NCI-H187 treated with DMSO at 0.1 percent for 48 hours (cell line): Measurements from ENCODE around the gene SLC25A38.
A peak's percentile ranks its signal among the peaks of the same experiment; 100 is the strongest.
"Not testable (repeated sequence)": the region's sequence is repeated elsewhere in the genome, so short reads cannot be mapped to it uniquely, and the experiment has no call there.

Source experiments
- DNase-seq: peaks from one replicate; lab custom pipeline; 2025; lab: John Stamatoyannopoulos, UW

SLC25A38 gene, protein sequence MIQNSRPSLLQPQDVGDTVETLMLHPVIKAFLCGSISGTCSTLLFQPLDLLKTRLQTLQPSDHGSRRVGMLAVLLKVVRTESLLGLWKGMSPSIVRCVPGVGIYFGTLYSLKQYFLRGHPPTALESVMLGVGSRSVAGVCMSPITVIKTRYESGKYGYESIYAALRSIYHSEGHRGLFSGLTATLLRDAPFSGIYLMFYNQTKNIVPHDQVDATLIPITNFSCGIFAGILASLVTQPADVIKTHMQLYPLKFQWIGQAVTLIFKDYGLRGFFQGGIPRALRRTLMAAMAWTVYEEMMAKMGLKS

DNA sequence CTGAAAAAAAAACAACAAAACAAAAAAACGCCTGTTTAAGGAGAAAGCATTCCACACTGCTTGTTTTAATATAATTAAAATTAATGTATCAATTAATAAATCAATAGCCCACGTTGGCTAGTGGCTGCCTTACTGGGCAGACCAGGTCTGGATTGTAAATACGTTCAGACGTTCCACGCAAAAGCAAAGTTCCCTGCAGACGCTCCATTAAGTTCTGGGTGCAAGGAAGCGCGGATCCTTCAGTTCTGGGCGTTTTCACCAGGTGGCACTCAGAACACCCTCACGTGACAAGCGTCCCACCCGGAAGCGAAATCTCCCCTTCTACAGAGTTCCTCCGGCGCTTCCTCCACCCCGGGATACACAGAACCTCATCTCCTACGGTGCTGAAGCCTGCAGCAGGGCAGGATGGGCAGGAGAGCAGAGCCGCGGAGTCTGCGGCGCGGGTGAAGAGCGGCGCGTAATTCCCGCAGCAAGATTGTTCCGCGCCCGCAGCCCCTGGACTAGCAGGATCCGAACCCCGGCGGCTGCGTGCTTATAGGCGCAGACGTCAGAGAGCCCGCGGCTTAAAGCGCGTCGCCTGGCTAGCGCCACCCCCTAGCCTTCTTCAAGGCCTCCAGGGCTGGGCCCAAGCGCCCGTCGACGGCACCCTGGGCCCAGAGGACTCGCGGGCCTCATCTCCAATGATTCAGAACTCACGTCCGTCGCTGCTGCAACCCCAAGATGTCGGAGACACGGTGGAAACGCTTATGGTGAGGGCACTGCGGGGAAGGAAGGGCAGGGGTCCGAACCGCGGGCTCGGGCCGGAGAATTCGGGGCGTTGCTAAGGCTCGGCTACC is at the start of gene SLC25A38:
Gene SLC25A38 (plus strand): TSS at position 326 of the 836 bp plus-strand sequence. CDS start 355 bp downstream, at position 681.
- no peak for DNase-seq

DNA sequence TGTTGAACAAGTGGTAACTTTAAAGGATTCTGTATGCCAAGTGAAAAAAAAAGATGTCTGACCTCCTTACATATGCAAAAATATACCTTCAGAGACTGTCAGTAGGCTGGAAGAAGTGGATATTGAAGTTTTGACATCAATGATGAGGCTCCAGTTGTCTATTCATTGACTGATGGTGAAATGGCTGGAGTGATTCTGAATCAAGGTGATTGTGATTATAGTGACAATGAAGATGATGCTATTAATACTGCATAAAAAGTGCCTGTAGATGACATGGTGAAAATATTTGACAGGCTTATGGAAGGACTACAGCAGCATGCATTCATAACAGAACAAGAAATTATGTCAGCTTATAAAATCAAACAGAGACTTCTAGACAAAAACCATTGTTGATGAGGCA is 49.6 kb upstream of the SLC25A38 start:
- no peak for DNase-seq

DNA sequence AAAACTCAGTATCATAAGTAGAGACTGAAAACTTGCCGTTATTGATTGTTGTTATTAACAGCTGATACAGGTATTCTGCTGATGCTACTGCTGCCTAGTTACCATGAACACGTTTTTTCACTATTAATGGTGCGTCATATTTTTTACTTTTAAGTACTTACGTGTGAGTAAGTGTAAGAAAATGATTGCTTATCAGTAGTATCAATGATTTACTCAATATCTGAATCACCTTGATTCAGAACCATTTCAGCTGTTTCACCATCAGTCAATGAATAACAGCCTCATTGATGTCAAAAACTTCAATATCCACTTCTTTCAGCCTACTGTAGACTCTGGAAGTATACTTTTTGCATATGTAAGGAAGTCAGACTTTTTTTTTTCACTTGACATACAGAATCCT is 49.0 kb upstream of the SLC25A38 start:
- no peak for DNase-seq

DNA sequence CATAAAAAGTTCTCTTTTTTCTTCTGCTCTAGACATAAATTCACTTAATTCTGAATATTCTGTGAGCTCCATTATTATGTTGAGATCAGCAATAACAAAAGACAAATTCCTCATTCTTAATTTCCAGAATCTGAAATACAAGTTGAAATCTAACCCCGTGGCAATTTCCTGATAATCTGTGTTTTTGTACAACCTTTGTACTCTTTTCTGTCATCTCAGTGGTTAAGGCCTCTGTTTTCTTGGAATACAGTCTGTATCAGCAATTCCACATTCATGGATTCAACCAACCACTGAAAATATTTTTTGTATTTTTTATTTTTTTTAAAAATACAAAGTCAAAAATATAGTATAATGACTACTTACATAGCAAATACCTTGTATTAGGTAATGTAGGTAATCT is 45.0 kb upstream of the SLC25A38 start:
- no peak for DNase-seq

DNA sequence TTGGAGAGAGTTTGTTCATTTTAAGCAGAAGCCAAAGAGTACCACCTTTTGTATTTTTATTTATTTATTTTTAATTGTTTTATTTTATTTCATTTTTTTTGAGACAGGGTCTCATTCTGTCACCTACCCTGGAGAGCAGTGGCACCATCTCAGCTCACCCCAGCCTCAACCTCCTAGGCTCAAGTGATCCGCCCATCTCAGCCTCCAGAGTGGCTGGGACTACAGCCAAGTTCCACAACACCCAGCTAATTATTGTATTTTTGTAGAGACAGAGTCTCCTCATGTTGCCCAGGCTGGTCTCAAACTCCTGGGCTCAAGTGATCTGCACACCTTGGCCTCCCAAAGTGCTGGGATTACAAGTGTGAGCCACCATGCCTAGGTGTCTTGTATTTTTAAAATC is 44.1 kb upstream of the SLC25A38 start:
- DNase-seq: no peak

DNA sequence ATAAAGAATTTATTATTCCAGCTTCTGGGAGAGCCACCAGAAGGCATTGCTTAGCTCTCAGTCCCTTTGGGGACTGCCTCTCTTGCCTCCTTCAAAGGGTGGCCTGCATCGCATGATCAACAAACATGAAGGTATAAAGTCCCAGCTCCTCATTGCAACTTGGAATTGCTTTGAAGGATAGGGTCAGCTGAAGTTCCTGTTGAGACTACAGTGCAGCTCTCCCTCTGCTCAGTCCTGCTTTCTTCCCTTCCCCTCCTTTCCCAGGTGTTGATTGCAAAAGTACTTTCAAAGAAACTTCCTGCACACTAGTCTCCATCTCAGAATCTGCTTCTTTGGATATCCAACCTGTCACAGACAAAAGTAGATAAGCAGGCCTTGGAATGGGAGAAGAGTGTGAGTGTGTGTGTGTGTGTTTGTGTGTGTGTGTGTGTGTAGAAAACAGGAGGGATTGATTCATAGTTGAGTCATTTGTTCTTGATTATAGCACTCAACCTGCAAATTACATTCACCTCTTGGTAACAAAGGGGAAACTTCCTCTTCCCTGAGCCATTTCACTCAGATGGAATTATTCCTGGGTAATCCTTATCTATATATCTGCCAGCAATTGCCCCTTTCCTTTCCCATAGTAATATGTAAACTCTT is 40.0 kb upstream of the SLC25A38 start:
- DNase-seq: no peak

DNA sequence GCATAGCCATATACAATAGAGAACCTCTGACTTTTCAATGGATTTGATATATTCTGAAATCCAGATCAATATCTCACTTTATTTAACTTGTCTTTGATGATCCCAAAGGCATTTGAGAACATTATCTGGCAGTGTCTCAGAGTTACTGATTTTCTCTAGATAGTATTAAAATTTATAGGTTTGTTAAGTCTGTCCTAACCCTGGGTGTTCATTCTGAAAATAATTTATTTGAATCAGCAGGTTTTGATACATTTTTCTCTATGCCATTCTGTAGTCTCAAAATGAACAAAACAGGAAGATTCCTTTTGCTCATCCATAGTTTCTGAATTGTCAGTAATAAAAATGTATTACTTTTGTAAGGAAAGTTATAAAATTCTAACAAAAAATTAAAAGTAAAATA is 39.4 kb upstream of the SLC25A38 start:
- no peak for DNase-seq

DNA sequence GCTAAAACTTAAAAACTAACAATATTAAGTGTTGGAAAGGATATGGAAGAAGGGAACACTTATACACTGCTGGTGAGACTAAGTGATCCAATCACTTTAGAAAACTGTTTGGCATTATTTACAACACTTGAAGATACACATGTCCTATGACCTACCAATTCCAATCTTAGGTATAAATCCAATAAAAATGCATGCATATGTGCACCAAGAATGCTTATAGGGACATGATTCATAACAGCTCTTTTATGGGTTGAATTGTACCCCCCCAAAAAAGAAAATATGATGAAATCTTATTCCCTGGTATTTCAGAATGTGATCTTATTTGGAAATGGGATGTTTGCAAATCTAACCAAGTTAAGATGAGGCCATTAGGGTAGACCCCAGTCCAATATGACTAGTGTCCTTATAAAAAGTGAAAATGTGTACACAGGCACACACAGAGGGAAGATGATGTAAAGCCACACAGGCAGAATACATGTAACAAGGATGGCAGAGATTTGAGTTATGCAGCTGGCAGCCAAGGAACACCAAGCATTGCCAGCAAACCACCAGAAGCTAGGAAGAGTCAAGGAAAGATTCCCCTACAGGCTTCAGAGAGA is 38.3 kb upstream of the SLC25A38 start:
- no peak for DNase-seq

DNA sequence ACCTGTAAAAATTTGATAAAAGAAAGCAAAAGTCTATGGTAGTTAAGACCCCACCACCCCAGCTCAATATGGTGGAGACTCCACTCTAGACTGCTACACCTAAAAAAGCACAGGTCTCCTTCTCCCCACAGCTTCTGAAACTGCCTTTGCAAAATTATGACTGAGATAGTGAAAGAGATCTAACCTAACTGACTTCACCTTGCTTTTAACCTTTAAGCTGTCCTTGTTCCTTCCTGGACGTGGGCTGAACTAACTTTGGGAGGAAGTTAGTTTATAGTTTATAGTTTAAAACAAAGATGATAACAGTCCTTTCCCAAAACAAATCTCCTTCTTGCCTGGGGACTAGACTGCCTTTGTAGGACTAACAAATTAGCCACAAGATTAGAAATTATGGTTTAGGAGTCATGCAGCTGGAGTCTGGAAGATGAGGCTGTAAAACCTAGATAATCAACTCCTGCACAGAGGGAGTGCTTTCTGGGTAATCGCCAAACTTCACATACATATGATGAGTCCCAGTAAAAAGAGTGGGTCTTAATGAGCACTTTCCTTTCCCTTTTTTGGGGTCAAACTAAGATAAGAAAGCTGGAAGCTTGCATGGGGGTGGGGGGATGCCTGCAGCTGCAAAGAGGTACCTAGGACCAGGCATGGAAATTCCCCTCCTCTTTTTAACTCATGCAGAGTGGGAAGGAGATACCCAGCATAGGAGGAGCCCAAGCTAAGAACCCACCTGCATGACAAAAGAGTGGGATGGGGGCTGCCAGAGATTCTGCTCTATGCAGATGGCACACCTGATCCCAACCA is 36.2 kb upstream of the SLC25A38 start:
- no peak for DNase-seq

DNA sequence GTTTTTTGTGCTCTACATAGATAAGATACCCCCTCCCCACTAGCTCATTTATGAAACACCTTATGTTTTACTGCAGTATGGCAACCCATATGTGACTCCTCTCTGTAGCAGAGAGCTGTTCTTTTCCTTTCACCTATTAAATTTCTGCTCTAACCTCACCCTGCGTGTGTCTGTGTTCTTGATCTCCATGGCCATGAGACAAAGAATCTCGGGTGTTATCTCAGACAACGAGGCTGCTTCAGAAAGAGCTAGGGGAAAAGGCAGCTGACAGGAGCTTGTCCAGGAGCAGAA is 35.6 kb upstream of the SLC25A38 start:
- no peak for DNase-seq

DNA sequence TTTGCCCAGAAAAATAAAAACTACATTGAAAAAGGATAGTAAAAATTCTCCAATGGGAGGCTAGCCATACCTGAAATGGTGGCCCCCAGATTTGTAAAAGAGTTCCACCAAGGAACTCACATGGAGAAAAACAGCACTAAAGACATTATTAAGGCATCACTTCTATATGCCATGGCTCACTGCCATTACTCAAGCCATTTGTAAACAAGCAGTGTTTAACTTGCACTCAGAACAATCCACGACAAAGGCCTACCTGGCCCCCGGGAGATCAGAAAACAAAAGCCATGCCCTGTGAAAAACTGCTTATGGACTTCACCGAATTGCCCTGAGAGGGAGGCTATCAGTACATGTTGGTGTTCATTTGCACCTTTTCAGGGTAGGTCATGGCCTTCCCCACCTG is 34.1 kb upstream of the SLC25A38 start:
- peak; percentile 0 for DNase-seq

DNA sequence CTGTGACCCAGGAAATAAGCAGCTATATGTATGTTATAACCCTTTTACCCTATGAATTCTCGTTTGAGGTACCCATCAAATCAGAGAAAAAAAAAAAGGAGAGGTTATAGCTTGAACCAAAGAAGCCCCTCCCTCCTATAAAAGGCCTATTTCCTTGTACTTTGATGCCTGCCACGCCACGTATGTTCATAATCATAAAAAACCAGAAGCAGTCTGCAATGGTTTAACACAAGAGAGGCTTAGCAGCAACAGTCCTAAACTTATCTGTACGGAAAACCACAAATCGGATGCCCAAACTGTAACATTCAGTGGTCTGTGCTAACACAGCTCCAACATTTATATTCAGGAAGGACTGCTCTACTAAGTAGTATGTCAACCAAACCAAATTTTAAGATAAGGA is 32.5 kb upstream of the SLC25A38 start:
- DNase-seq: no peak

DNA sequence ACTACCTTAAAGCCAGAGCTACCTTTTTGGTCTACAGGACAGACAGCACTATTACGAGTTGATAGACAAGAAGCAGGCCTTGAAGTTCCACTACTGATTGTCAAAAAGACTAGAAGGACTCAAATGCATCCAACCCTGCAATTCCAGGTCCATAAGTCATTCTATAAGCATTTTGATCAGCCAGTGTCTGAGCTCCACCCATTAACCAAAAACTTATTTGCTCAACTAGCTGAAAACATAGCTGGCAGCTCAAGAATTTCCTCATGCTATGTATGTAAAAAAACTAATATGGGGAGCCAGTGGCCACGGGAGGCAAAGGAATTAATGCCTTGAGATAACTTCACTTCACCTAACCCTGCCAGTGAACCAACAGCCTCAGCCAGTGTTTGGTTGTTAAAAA is 32.0 kb upstream of the SLC25A38 start:
- DNase-seq: not testable (repeated sequence)

DNA sequence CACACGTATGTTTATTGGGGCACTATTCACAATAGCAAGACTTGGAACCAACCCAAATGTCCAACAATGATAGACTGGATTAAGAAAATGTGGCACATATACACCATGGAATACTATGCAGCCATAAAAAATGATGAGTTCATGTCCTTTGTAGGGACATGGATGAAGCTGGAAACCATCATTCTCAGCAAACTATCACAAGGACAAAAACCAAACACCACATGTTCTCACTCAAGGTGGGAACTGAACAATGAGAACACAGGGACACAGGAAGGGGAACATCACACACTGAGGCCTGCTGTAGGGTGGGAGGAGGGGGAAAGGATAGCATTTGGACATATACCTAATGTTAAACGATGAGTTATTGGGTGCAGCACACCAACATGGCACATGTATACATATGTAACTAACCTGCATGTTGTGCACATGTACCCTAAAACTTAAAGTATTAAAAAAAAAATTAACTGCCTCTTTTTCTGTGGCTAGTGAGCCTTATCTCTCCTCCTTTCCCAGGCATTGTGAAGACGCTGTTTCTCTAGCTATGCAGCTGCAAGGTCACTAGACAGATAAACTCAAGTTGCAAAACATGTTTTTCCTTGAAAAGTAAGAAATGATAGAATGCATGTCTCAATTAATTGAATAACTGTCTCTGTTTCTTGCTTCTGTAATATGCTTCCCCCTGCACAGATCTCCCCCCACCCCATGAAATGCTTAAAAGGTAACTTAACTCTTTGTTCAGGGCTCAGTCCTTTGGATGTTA is 29.8 kb upstream of the SLC25A38 start:
- not testable (repeated sequence) for DNase-seq

DNA sequence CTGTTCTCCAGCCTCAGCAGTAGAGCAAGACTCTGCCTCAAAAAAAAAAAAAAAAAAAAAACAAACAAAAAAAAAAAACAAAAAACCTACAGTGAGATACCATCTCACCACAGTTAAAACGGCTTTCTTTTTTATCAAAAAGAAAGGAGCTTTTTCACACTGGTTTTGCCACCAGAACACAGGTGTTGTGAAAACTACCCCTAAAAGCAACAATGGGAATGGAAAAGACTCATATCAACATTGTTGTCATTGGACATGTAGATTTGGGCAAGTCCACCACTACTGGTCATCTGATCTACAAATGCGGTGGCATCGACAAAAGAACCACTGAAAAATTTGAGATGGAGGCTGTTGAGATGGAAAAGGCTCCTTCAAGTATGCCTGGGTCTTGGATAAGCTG is 24.8 kb upstream of the SLC25A38 start:
- no peak for DNase-seq

DNA sequence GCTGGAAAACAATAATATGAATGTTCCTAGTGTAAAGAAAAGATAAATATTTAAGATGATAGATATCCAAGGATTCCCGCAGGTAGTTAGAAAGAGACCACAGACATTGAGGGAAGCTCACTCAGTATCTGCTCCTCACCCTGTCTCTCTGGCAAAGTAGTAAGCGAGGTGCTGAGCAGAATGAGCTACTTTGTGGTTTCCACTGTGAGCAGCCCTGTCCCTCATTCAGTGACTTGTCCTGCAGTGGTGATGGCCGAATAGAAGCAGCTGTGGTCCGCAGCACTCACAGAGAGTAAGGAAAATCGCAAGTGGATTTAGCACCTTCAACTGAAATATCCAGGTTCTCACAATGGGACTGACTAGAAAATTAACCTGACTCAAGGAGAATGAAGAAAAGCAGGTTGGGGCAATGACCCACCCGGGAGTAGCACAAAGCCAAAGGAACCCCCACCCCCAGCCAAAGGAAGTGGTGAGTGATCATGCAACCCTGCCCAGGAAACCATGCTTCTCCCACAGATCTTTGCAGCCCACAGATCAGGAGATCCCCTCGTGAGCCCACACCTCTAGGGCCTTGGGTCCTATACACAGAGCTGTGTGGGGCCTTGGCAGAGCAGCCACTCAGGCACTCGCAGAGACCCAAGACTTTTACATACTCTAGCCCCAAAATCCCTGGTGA is 21.8 kb upstream of the SLC25A38 start:
- DNase-seq: no peak

DNA sequence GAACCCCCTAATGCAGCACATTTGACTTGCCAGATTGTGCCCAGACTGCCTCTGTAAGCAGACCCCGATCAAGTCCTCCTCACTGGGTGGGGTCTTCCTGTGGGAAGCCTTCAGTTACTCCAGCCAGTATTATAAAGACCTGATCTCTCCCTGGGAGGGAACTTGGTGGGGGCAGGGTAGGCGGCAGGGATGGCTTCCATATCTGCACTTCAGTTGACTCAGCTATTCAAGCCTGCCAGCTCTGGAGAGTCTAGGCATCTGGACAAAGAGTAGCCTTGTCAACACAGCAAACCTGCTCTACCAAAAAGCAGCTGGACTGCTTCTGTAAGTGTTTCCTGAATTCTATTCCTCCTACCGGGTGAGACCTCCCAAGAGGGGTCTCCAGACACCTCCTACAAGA is 21.0 kb upstream of the SLC25A38 start:
- DNase-seq: no peak

DNA sequence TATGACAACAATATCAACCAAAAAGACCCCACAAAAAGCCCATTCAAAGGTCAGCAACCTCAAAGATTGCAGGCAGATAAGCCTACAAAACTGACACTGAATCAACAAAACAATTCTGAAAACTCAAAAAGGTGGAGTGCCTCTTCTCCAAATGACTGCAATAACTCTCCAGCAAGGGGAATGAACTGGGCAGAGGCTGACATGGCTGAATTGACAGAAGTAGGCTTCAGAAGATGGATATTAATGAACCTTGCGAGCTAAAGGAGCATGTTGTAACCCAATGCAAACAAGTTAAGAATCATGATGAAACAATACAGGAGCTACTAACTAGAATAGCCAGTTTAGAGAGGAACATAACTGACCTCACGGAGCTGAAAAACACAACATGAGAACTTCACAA is 20.4 kb upstream of the SLC25A38 start:
- peak; percentile 40 for DNase-seq

DNA sequence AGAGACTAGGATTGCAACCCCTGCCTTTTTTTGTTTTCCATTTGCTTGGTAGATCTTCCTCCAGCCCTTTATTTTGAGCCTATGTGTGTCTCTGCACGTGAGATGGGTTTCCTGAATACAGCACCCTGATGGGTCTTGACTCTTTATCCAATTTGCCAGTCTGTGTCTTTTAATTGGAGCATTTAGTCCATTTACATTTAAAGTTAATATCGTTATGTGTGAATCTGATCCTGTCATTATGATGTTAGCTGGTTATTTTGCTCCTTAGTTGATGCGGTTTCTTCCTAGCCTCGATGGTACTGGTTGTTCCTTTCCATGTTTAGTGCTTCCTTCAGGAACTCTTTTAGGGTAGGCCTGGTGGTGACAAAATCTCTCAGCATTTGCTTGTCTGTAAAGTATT is 12.7 kb upstream of the SLC25A38 start:
- DNase-seq: not testable (repeated sequence)

DNA sequence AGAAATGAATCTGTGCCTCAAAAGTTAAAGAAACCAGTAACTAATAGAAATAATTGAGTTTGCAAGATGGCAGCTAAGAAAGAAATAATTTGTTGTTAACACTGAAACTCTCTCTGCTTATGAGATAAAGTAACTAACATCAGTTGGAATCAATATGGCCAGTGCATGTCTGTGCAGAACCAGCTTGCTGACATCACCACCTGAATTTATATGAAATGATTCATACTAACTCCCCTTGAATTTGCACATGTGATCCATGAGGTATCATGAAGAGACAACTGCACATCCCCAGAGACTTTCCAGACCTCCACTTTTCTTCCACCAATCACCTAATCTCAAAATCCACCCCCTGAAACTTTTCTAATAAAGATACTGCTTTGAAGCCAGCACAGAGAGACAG is 10.3 kb upstream of the SLC25A38 start:
- no peak for DNase-seq
